SK-N-MC (cell line): ENCODE data around the gene PBX4.

Experiments
- DNase-seq: peaks from one replicate; pipeline ENCODE4 v3.0.0-alpha.2; 2011; ENCODE audit warnings: low read depth, low spot score
- H3K27ac ChIP-seq: fragments of 200-600 bp; sonication (generic); 2 replicates; pipeline ENCODE4 v1.5.1; 2016; ENCODE audit warnings: mixed run types
- H3K36me3 ChIP-seq: fragments of 200-600 bp; sonication (generic); 2 replicates; pipeline ENCODE4 v1.6.1; 2017; ENCODE audit warnings: antibody characterized with exemption, low read length, mixed read lengths; ENCODE audit not compliant: insufficient read depth
- H3K4me3 ChIP-seq: fragments of 200-600 bp; sonication (generic); 2 replicates; pipeline ENCODE4 v1.5.1; 2016
- H3K9ac ChIP-seq: fragments of 200-600 bp; sonication (generic); 2 replicates; pipeline ENCODE4 v1.8.0; 2017; ENCODE audit warnings: mixed run types, mixed read lengths; ENCODE audit not compliant: insufficient read length
- H3K9me3 ChIP-seq: fragments of 200-600 bp; sonication (generic); 2 replicates; pipeline ENCODE4 v1.6.1; 2017; ENCODE audit warnings: low read depth, mild to moderate bottlenecking, antibody characterized with exemption, low read length, moderate library complexity, mixed read lengths
- EZH2 ChIP-seq: fragments of 200-600 bp; sonication (generic); IDR thresholded peaks from one replicate; pipeline ENCODE4 v1.6.1; 2017; ENCODE audit warnings: antibody characterized with exemption
- FOXP2 ChIP-seq: optimal IDR thresholded peaks from 2 replicates; pipeline ENCODE3; 2011; ENCODE audit warnings: mild to moderate bottlenecking, moderate library complexity; ENCODE audit not compliant: insufficient read depth; ENCODE audit errors: extremely low read length, control extremely low read depth
- POLR2AphosphoS5 ChIP-seq: IDR thresholded peaks from 2 replicates; pipeline ENCODE4 v1.6.1; 2012; ENCODE audit warnings: mild to moderate bottlenecking, low read depth, low read length, borderline replicate concordance

PBX4 gene

DNA sequence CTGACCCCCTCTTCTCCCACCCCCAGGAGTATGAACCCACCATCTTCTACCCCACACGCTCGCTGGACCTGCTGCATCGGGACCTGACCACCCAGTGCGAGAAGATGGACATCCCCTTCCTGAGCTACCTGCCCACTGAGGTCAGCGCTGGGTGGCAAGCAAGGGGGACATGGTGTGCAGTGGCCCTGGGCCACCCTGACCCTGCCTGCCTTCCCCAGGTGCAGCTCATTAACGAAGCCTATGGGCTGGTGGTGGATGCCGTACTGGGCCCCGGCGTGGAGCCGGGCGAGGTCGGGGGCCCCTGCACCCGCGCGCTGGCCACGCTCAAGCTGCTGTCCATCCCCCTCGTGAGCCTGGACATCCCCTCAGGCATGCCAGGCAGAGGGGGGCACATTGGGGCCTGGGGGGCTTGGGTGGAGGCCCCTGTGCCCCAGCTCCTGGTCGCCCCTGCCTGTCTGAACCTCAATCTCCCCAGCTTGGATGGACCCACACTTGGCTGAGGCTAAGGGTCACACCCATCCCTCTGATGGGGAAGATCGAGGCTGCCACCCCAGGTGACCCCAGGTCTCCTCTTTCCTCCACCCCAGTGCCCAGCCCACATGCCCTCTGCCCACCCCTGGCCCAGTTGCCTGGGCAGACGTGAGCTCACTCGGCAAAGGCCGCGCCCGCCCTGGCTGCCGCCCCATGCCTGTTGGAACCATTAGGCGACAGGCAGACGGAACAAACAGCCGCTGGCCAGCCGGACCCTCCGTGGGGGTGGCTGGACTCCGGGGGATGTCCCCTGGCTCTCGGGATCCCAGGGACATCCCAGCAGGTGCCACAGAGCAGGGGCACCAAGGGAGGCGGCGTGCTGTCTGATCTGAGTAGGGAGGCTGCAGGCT, 82.9 kb downstream of the PBX4 start:
- Histone ChIP-seq H3K9me3 (no peaks in the 10 kb centered on the region), H3K27ac (no peak overlapping the region), H3K9ac (no peak overlapping the region), H3K36me3 (no peaks in the 10 kb centered on the region), H3K4me3 (no peak overlapping the region)
- TF ChIP-seq EZH2: no peak
- TF ChIP-seq POLR2AphosphoS5: no peak
- no peak for TF ChIP-seq FOXP2
- no peak for DNase-seq

GRCh38 chr19:19534556-19535265, 83.8 kb downstream of the PBX4 start:
- DNase-seq: no peak
- H3K36me3 ChIP-seq: no peaks in the 10 kb centered on the region
- no peaks in the 10 kb centered on the region for H3K9me3 ChIP-seq
- no peak overlapping the region for H3K4me3 ChIP-seq
- H3K27ac ChIP-seq: no peak overlapping the region
- no peak for TF ChIP-seq FOXP2
- no peak for TF ChIP-seq EZH2
- TF ChIP-seq POLR2AphosphoS5: no peak
- no peak overlapping the region for H3K9ac ChIP-seq

DNA sequence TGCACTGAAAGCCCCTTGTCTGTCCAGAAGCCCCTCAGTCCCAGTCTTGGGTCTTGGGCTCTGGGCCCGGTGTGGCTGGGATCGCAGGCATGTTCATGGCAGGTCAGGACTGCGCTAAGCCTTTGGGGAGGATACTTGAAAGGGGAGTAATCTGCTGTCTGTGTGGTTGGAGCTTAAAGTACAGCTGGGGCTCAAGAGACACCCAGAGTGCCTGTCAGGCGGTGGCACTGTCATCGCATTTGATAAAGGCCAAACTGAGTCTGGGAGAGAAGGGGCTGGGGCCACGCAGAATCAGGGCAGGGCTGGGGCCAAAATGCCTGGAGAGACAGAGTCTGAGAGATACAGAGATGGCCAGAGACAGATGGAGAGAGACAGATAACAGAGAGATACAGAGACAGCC, 84.6 kb downstream of the PBX4 start:
- Histone ChIP-seq H3K9ac (no peak overlapping the region), H3K9me3 (no peaks in the 10 kb centered on the region), H3K27ac (no peak overlapping the region), H3K36me3 (no peaks in the 10 kb centered on the region), H3K4me3 (no peak overlapping the region)
- DNase-seq: no peak
- TF ChIP-seq POLR2AphosphoS5 (no peak), EZH2 (no peak), FOXP2 (no peak)

- DNase-seq: no peak
- TF ChIP-seq POLR2AphosphoS5 (no peak), FOXP2 (no peak), EZH2 (no peak)
- Histone ChIP-seq H3K4me3 (no peak overlapping the region), H3K27ac (no peak overlapping the region), H3K9me3 (no peaks in the 10 kb centered on the region), H3K36me3 (no peaks in the 10 kb centered on the region; the same call in 1 of the 2 replicates), H3K9ac (no peak overlapping the region)
Observed at GRCh38 chr19:19532806-19533701, 85.4 kb downstream of the PBX4 start.

DNA sequence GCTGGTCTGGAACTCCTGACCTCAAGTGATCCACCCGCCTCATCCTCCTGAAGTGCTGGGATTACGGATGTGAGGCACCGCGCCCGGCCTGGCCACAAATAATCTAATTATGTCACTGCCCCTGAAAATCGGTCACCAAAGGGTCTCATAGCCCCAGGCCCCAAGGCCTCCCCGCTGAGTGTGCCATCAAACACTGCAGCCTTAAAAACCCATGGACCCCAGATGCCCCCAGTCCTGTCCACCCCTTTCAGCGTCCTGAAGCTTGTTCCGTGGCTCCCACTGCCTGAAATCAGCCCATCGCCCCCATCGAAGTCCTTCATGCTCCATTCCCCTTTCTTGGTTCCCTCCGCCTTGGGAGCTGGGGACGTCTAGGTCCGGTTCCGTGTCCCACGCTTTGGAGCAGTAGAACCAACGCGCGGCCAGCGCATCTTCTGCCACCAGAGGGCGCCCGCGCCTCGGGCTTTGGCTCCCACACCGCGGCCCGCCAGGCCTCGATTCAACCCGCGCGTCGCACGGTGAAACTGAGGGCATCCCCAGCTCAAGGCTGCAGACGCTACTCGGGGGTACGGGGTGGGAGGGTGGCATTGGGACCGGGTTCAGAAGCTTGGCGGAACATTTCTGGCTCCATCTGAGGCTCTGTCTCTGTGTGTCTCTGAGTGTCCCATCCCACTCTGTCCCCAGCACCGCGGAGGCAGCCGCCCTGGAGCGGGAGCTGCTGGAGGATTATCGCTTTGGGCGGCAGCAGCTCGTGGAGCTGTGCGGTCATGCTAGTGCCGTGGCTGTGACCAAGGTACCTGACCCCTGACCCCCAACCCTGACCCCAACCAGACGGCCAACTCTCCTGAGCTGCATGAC, 86.3 kb downstream of the PBX4 start:
- DNase-seq: no peak
- Histone ChIP-seq H3K36me3 (peaks cover 8% of the 10 kb centered on the region; the same call in 1 of the 2 replicates), H3K4me3 (no peak overlapping the region), H3K27ac (no peak overlapping the region), H3K9me3 (no peaks in the 10 kb centered on the region), H3K9ac (no peak overlapping the region)
- no peak for TF ChIP-seq EZH2
- peak; percentile 37; the same call in 1 of the 2 replicates for TF ChIP-seq POLR2AphosphoS5
- TF ChIP-seq FOXP2: no peak

- no peak overlapping the region for H3K9ac ChIP-seq
- TF ChIP-seq EZH2 (no peak), POLR2AphosphoS5 (no peak), FOXP2 (no peak)
- no peak overlapping the region for H3K27ac ChIP-seq
- H3K9me3 ChIP-seq: no peaks in the 10 kb centered on the region
- H3K4me3 ChIP-seq: no peak overlapping the region
- H3K36me3 ChIP-seq: peaks cover 11% of the 10 kb centered on the region; the same call in 1 of the 2 replicates
- no peak for DNase-seq
Observed at GRCh38 chr19:19530889-19531288, 87.6 kb downstream of the PBX4 start.

DNA sequence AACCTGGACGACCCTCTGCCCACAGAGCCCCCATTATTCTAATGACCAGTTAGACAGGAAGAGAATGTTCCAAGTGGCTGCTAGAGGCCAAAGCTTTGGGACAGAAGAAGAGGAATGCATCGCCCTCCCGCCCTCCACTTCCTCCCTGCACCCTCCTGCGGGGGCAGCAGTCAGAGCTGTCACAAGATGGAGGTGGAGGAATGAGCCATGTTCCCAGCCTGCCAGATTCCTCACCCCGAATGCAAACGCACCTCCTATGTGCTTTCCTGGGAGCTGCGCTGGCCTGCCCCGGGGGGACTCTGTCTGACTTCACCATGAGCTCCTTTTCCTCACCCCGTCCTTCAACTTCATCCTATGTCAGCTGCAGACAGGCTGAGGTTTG, 88.1 kb downstream of the PBX4 start:
- no peaks in the 10 kb centered on the region for H3K9me3 ChIP-seq
- H3K4me3 ChIP-seq: no peak overlapping the region
- H3K36me3 ChIP-seq: peaks cover 12% of the 10 kb centered on the region; the same call in 1 of the 2 replicates
- TF ChIP-seq FOXP2 (no peak), EZH2 (no peak), POLR2AphosphoS5 (no peak)
- no peak overlapping the region for H3K9ac ChIP-seq
- H3K27ac ChIP-seq: no peak overlapping the region
- DNase-seq: no peak
